ENCODE measurements around the gene ZNF565.
"Not testable (repeated sequence)": the region's sequence is repeated elsewhere in the genome, so short reads cannot be mapped to it uniquely, and the experiment has no call there.

The ZNF565 gene

GRCh38 chr19:36210497-36210896, 4.0 kb downstream of the ZNF565 start:
- no peak for DNase-seq

GRCh38 chr19:36209372-36209771, 5.1 kb downstream of the ZNF565 start:
- DNase-seq, result no peak

- DNase-seq, result no peak
Measured at GRCh38 chr19:36207605-36208252, 6.7 kb downstream of the ZNF565 start.

GRCh38 chr19:36203293-36203692, 11.2 kb downstream of the ZNF565 start:
- DNase-seq, result no peak

GRCh38 chr19:36201684-36202083, 12.8 kb downstream of the ZNF565 start:
- no peak for DNase-seq

- no peak for DNase-seq
Measured at GRCh38 chr19:36198119-36198518, 16.3 kb downstream of the ZNF565 start.

- no peak for DNase-seq
Measured at GRCh38 chr19:36196249-36196648, 18.2 kb downstream of the ZNF565 start.

- not testable (repeated sequence) for DNase-seq
Measured at GRCh38 chr19:36186722-36187121, 27.7 kb downstream of the ZNF565 start.

- no peak for DNase-seq
Measured at GRCh38 chr19:36183245-36183628, 31.2 kb downstream of the ZNF565 start.

- no peak for DNase-seq
Measured at GRCh38 chr19:36182612-36183244, 31.7 kb downstream of the ZNF565 start.

- DNase-seq, result not testable (repeated sequence)
Measured at GRCh38 chr19:36179077-36179476, 35.4 kb downstream of the ZNF565 start.

- DNase-seq, result not testable (repeated sequence)
Measured at GRCh38 chr19:36173846-36174245, 40.6 kb downstream of the ZNF565 start.

GRCh38 chr19:36172852-36173251, 41.6 kb downstream of the ZNF565 start:
- no peak for DNase-seq

- peak; percentile 85 for DNase-seq
Measured at GRCh38 chr19:36169084-36169760, 45.2 kb downstream of the ZNF565 start.

GRCh38 chr19:36163813-36164212, 50.7 kb downstream of the ZNF565 start:
- DNase-seq, result no peak

GRCh38 chr19:36160821-36161596, 53.5 kb downstream of the ZNF565 start:
- DNase-seq, result no peak

GRCh38 chr19:36153126-36153525, 61.3 kb downstream of the ZNF565 start:
- no peak for DNase-seq

- no peak for DNase-seq
Measured at GRCh38 chr19:36152352-36153091, 61.9 kb downstream of the ZNF565 start, which contains the start of gene COX7A1. Gene COX7A1, minus strand, starts transcription at chr19:36152447. Its CDS starts 40 bp downstream, at chr19:36152407.

- no peak for DNase-seq
Measured at GRCh38 chr19:36152019-36152351, 62.5 kb downstream of the ZNF565 start.

- no peak for DNase-seq
Measured at GRCh38 chr19:36151144-36152018, 63.1 kb downstream of the ZNF565 start.

- DNase-seq, result no peak
Measured at GRCh38 chr19:36150586-36150985, 63.9 kb downstream of the ZNF565 start.

Measured in NCI-H1105 (cell line).